GM19372 (cell line): ENCODE results near the gene PIWIL1.

Experiments
- ATAC-seq: cut with Tn5 transposase; IDR thresholded peaks from one replicate; pipeline ENCODE4 v1.9.1; 2021; ENCODE audit warnings: mild to moderate bottlenecking, low read depth, moderate library complexity; ENCODE audit not compliant: unreplicated experiment

PIWIL1 gene

DNA sequence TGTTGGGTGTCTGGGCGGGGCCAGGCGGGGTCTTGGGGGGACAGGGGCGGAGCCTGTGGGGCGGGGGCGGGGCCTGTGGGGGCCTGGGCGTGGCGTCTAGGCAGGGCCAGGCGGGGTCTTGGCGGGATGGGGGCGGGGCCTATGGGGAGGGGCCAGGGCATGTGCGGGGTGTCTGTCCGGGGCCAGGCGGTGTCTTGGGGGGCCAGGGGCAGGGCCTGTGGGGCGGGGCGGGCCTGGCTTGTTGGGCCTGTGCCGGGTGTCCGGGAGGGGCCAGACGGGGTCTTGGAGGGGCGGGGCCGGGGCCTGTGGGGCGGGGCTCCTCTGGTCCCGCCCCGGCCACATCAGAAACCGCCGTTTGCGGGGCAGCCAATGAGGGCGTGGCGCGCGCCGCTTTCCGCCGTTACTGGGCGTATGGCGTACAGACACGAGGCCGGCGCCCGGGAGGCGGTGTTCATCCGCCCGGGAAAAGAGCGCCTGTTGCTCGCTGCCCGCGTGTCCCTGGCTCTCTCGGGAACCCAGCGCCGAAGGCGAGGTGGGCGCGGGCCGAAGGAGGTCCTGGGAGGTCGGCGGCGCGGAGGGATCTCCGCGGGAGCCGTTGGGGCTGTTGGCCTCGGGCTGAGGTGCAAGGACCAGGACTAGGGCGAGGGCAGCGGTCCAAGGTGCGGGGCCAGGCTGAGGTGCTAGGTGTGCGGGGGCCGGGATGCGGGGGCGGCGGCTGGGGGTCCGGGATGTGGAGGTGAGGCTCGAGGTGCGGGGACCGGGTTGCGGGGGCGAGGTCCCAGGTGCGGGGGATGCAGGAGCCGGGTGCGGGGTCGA lies at the start of gene PIWIL1:
Gene PIWIL1 (plus strand): TSS at position 400 of the 816 bp plus-strand sequence. CDS start 4,705 bp downstream, outside the sequence.
- ATAC-seq, result no peak

DNA sequence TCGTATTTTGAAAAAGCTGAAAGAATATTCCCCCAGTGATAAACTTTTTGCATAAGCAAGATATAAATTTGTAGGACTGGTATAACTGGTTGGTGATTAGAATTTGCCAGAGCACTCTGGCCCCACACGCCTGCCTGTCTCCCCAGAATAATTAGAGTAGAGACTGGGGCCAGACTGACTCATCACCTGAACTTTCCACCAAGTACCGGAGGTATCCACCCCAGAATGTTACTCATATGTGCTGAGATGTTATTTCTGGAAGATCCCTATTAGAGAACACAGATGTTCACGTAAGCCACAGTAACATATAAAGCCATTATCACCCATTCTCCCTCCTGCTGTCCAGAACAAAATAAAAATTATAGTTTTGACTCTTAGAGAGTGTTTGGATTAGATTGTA lies 49.5 kb upstream of the PIWIL1 start:
- no peak for ATAC-seq

DNA sequence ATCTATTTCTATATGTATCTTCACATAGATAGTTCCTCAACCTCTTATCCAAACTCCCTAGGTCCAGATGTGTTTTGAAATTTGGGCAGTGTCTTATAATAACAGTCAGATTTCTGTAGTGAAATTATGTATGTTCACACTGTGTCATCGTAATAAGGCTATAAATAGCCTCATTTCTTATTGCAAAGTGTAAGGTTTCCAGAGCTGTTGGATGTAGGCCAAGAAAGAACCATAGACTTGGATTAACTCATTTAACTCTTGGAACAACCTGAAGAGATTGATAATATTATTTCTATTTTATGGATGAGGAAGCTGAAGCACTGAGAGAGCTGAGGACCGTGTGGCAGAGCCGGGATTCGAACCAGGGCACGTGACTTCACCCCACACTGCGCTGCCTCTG lies 49.0 kb upstream of the PIWIL1 start:
- no peak for ATAC-seq

DNA sequence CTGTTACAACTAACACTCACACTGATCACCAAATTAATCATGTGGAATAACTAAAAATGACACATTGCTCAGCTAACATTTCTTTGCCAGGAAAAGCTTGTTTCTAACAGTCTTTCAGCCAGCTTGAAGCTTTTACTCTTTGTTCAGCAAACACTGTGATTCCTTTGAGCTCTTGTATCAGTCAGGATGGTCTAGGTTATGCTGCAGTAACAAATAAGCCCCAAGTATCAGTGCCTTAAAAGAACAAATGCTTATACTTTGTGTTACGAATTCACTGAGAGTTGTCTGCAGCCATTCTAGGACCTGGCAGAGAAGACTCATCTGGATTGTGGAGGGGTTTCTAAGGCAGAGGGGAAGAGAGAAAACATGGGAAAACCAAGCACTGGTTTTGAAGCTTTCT lies 47.6 kb upstream of the PIWIL1 start:
- no peak for ATAC-seq

DNA sequence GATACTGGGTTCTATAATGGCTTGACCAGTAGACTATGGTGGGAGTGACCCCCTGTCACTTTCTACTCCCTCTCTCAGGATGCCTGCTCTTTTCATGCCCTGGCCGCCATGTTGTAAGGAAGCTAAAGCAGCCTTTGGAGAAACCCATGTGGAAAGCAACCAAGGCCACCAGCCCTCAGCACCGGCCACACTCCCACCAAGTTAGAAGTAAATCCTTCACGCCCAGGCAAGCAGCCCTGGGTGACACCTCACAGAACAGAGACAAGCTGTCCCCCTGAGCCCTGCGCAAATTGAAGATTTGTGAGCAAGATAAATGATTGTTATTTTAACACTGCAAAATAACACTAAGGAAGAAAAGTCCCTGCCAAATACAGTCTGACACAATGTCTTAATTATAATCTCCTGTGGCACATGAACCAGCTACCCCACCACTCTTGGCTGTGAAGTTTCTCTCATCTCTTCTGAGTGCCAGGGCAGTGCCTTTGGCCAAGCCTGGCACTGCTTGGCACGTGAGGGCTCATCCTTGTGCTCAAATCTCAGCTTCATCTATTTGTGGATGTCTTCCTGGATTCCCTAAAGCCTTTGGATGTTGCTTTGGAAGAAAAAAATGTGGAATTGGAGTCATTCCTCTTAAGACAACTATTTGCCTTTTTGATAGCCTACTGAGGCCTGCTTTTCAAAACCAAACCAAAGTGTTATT lies 39.2 kb upstream of the PIWIL1 start:
- ATAC-seq, result no peak

DNA sequence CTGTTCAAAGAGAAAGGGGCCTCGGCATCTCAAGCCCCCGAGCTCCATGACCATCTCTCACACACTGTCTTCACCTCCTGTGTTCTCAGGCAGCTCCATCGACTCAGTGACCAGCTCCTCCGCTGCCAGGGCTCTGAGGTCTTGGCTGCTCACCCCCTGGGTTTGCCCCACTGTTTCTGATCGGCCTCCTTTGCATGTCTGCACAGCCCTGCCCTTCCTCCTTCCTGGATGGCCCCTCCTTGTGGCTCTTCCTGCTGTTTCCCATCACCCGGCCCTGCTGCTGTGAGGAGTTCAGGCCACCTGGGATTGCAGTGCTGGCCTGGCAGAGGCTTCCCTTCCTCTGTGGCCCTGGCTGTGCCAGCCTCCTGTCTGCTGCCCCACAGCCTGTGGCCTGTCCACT lies 38.1 kb upstream of the PIWIL1 start:
- ATAC-seq, result no peak

DNA sequence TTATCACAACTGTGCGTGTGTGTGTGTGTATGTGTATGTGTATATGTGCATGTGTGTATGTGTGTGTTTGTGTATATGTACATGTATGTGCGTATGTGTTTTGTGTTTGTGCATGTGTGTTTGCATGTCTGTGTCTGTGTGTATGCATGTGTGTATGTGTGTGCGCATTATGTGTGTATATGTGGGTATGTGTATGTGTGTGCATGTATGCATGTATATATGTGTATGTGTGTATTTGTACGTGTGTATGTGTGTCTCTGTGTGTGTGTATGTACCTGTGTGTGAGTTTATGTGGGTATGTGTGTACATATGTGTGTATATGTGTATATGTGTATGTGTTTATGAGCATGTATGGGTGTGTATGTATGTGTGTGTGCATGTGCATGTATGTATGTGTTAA lies 37.6 kb upstream of the PIWIL1 start:
- ATAC-seq, result no peak

DNA sequence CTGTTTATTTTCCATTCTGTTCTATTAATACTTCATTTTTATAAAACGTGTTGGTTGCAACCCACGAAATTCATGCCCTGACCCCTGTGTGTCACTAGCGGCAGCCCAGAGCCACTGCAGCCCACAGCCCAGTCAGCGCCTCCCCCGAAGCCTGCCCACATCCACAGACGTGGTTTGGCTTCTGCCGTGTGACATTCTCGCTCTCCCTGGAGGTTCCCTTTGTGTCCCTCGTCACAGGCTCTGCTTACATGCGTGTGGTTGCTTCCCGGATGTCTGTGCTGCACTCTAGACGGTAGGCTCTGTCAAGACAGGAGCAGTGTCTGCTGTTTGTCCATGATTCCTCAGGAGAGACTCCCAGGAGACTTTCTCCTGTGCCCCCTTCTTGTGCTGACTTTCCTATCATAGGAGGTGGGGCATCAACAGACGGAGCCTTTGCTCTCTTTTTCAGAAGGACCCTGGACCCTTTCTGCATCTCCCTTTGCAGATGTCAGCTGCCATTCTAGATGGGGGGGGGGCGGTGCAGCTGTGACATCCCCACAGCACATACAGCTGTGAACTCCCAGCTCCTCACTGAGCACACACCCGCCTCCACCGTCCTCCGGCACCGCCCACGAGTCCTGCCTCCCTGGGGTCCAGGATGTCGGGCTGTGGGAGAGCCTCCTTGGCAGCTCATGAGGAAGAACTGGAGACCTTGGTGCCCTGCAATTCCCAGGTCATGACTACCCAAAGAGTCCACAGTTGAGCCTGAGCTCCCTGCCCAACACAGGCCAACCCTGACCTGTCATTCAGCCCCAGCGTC lies 36.8 kb upstream of the PIWIL1 start:
- no peak for ATAC-seq

DNA sequence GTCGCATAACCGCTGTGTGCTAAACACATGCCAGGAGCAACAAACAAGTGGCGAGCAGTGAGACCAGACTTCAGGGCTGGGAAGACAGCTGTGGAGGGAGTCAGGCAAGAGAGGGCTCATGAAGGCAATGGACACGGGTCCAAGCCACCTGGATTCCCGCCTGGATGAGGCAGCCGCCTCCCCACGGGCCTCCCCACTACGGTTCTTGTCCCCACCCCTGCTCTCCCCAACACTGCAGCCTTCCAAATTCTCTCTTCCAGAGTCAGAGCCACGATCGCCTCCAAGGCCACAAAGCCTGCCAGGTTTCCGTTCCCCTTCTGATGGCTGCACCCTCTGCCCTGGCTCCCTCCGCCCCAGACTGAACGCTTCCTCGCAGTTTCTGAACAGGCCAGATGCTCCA lies 36.1 kb upstream of the PIWIL1 start:
- ATAC-seq, result no peak

DNA sequence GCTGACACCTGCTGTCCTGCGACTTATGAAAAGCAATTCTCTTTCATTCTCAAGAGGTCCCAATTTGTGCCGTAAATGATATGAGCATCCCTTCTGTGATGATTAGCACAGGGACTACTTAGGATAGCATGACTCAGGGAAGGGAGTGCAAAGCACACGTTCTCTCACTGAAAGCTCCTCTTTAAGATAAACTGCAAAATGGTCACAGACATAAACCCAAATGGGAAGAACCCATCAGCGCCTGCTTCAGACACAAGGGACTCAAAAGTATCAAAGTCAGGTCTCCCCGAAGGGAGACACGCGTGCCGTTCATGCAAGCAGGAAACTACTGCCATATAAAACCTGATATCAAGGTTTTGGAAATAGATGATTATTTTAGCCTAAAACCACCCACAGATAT lies 33.9 kb upstream of the PIWIL1 start:
- ATAC-seq, result no peak

DNA sequence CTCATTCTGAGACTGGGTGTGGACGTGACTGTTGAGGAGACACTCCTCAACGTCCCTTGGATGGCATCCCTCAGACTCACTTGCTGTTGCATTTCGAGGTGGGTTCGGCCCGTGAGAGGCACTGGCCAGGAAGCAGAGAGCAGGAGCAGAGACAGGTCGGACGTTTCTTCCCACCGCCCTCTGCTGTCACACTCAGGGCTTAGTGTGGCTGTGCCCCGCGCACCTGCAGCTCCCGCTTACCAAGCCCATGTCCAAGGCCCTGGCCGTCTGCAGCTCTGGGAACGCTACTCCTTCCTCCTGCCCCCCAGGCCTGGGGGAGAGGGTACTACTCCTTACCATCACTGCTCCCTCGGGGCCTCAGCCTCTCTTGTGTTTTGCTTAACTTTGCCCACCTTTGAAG lies 29.8 kb upstream of the PIWIL1 start:
- no peak for ATAC-seq

DNA sequence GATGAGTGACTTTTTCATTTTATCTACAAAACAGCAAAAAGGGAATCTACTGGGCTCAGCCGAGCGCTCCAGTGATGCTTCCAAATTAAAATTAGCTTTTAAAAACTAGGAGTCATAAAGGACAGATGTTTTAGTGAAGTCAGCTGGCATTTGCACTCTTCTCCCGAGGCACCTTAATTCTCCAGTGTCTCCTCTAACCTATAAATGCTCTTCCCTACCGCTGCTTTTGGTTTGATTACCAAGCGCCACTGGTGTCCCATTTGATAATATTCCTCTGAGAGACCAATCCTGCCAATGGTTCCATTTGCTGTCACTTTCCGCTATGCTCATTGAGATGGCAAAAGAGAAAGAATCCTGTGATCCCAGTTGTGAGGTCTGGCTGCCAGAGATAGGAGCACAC lies 29.3 kb upstream of the PIWIL1 start:
- ATAC-seq, result no peak

DNA sequence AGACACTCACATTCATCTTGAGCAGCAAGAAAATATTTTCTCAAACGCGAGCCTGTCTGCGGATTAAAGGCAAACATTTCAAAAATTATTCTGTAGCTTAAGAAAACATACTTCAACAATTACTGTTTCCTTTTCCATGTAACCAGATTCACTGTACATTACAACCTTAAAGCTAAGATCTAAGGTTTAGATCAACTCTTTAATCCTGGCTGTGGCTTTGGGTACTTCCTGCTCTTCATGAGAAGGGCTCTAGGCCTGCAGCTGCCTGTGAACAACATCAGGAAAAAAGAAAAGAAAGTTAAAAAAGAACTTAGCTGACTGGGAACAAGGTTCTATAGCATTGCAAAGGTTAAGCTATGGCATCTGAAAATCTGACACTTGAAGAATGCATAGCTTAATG lies 21.4 kb upstream of the PIWIL1 start:
- no peak for ATAC-seq

DNA sequence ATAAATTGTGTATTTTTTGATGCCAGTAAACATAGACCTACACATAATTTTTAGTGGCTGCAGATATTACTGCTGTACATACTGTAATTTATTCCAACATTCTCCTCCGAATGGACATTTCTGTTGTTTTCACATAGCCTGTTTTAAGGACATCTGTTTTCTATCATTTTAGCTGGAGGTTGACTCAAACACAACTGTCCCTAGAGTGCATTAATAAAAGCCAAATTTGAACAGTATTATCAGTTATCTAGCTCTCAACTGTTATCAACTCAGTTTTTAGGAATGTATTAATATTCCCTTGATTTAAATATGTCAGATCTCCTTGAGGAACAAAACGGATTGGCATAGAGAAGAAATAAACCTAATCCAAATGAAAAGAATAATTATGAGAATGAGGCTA lies 17.2 kb upstream of the PIWIL1 start:
- no peak for ATAC-seq

DNA sequence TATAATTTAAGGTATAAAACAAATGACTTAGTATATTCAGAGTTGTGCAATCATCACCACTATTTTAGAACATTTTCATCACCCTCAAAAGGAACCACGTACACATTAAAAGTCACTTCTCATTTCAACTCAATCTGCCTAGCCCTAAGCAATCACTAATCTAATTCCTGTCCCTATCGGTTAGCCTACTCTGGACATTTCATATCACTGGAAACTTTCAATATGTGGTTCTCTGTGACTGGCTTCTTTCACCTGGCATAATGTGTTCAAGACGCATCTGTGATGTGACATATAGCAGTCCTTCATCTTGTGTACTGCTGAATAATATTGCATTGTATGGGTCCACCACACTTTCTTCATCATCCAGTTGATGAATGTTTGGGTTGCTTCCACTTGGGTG lies 15.4 kb upstream of the PIWIL1 start:
- no peak for ATAC-seq

DNA sequence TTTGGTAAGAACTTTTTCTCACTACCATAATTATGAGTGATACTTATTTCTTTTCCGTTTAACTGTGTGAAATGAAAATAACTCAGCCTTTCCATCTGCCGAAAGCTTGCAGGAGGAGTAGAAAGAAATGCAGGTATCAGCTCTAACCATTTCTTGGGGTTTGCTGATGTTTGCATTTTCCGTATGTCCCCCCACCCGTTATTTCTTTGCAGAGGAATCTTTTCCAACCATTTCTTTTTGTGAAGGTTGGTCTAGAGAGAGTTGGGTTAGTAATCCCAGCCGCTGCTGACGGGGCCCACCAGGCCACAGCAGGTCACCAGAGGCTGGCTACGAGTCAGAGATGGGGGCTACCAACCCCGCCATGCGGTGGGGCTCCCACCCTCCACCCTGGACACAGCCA lies 7.0 kb upstream of the PIWIL1 start:
- ATAC-seq, result no peak

DNA sequence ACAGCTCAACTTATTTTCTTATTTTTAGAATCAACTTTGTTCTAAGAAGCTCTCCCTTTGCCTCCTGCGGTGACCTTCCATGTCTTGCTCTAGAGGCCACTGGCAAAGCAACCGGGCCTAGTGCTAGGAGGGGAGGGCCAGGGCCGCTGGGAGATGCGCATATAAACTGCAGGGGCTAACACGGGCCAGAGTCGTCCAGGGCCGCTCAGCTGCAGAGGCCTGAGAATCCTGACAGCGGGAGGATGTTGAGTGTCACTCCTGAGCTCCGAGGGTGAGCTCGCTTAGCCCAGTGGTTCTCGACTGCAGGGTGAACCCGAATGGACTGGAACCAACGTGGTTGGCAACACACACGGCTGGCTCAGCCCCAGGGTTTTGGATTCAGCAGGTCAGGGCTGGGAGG lies 6.5 kb upstream of the PIWIL1 start:
- no peak for ATAC-seq

DNA sequence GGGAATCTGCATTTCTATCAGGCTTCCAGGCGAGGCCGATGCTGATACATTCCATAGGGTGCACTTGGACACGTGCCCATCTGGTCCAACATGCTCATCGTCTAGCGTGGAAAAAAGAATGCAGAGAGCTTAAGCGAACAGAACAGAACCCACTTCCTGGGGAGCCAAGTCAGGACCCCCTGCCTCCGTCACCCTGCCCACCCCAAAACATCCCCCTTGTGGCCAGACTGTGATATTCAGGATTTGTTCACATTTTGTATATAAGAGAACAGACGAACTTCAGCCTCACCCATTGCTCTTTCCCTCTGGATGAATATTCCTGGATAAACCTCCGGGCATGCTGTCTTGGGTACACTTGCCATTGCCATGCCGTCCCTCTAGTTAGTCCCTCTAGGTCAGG lies 4.3 kb upstream of the PIWIL1 start:
- no peak for ATAC-seq

DNA sequence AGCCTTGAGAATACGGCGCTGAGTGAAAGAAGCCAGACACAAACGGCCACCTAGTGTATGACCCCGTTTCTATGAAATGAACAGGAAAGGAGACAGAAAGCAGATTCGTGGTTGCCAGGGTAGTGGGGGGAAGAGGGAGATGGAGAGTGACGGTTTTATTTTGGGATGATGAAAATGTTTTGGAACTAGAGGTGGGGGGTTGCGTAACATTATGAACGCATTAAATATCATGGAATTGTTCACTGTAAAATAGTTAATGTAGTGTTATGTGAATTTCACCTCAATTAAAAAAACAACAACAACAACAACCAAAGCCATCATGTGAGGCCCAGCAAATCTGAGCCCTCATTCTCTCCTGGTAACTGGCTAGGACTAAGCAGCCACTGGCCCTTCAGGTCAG lies 3.3 kb upstream of the PIWIL1 start:
- no peak for ATAC-seq

DNA sequence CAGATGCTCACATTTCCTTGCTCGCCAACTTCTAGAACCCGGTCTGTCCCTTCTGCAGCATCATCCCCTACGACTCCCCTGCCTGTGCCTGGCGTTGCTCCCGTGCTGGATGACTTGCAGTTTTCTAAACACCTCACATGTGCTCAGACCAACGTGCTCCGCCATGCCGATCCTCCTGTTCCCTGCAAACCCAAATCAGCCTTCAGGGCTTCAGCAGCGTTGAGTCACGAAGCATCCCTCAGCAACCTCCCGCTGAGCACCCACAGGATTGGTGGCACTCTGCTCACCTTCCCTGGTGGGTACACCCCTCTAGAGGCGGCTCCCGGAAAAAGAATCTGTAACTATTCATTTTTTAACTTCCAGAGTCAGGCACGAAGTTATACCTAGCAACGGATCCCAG lies 2.8 kb upstream of the PIWIL1 start:
- no peak for ATAC-seq
